ENCODE data around the gene EHMT1. TPM values are rescaled to one million over a fixed set of nuclear protein-coding genes. Genes with fewer than 3 reads are reported as not detected.

Gene EHMT1
- total and polyA plus RNA-seq, 2 of the 8 experiments (the other 6 are each of a cell fraction or from before 2014, with no cell fraction given), result 95.7 to 163 TPM

GRCh38 chr9:137827908-137828526 is 209.2 kb downstream of the EHMT1 start:
- FAIRE-seq, result no peak
- Histone ChIP-seq H2BK5ac (ENCODE audit: low read depth, low read length) (no peak overlapping the region), H3K36me3 (ENCODE audit: control insufficient read depth in 2 of 4, insufficient read depth in 4 of 4, low read length in 3 of 4) (peaks cover 4 to 26% (median 6%) of the 10 kb centered on the region in 4 experiments; a peak in 6 of 8 replicates)
- TF ChIP-seq ASH2L (IDR thresholded peaks at IDR 0.05; ENCODE audit: low read length) (no peak), JUN (IDR thresholded peaks at IDR 0.05; ENCODE audit: low read depth, low read length) (no peak)

More at GRCh38 chr9:137827908-137828526, 209.2 kb downstream of the EHMT1 start:
- H4K20me1 ChIP-seq (replicated peaks in 1 of 2; ENCODE audit: control insufficient read depth in 1 of 2, insufficient read depth in 2 of 2, low read length in 2 of 2), result peaks cover 3 to 7% of the 10 kb centered on the region in 2 experiments
- no peaks in the 10 kb centered on the region for H3K27me3 ChIP-seq (replicated peaks in 1 of 4; ENCODE audit: control insufficient read depth in 3 of 4, extremely low read depth in 1 of 4, insufficient read depth in 3 of 4, low read length in 3 of 4)
- POLR2A ChIA-PET (ENCODE audit: partially characterized antibody), result no interaction called here
- H3K79me2 ChIP-seq (ENCODE audit: control insufficient read depth in 1 of 2, insufficient read depth in 2 of 2, low read length in 2 of 2), result peaks cover 0 to 15% of the 10 kb centered on the region in 2 experiments; a peak in 1 of 4 replicates
- CTCF ChIA-PET (ENCODE audit: partially characterized antibody), result interaction anchor here (0.9 kb wide), 1 partner anchor 49 kb away, joined by 3 read pairs; no protein-coding TSS in a partner anchor
- H2AFZ ChIP-seq (ENCODE audit: low read length), result no peak overlapping the region
- no peak overlapping the region for H2BK20ac ChIP-seq (ENCODE audit: low read length)
- no peak overlapping the region for H2BK15ac ChIP-seq (ENCODE audit: low read length)
- H2BK120ac ChIP-seq (replicated peaks; ENCODE audit: low read depth, low read length), result no peak overlapping the region
- H3K79me1 ChIP-seq (ENCODE audit: low read depth, low read length), result peaks cover 8% of the 10 kb centered on the region
- no peaks in the 10 kb centered on the region for H3K4me1 ChIP-seq (replicated peaks in 1 of 4; ENCODE audit: control insufficient read depth in 3 of 4, insufficient read depth in 4 of 4, low read length in 3 of 4)
- H3K4ac ChIP-seq (replicated peaks; ENCODE audit: insufficient read length, low read depth, low read length), result no peak overlapping the region
- no peak overlapping the region for H3K27ac ChIP-seq (ENCODE audit: low read depth, low read length)
- H3K9me3 ChIP-seq (ENCODE audit: insufficient read depth in 2 of 2, low read depth in 1 of 2, low read length in 1 of 2), result no peaks in the 10 kb centered on the region; a peak in 1 of 4 replicates
- no peak overlapping the region for H3K9ac ChIP-seq (replicated peaks in 1 of 4; ENCODE audit: extremely low read depth in 1 of 4, low read depth in 3 of 4, low read length in 3 of 4)
- H4K91ac ChIP-seq (replicated peaks; ENCODE audit: insufficient read length, low read length), result no peak overlapping the region
- no peak overlapping the region for H3K4me2 ChIP-seq (ENCODE audit: insufficient read depth in 1 of 2, low read depth in 2 of 2, low read length in 2 of 2)
- H2BK12ac ChIP-seq (ENCODE audit: low read depth, low read length), result no peak overlapping the region
- H4K5ac ChIP-seq (ENCODE audit: insufficient read length, low read depth, low read length), result no peak overlapping the region
- WGBS, 2 experiments (ENCODE audit: extremely low coverage in 1 of 2, insufficient coverage in 1 of 2, insufficient read length in 1 of 2, insufficient replicate concordance in 2 of 2, low coverage in 1 of 2, low lambda C conversion rate in 2 of 2, missing lambda C conversion rate in 1 of 2), result 97% methylated on average over 20 of the region's 20 CpGs; no CpG with 5 or more reads in 1 of the 2 experiments
- H3K56ac ChIP-seq (replicated peaks; ENCODE audit: insufficient read length, low read depth, low read length), result no peak overlapping the region
- no peaks in the 10 kb centered on the region for H3K23me2 ChIP-seq (ENCODE audit: low read depth, low read length)
- H3K14ac ChIP-seq (ENCODE audit: insufficient read length), result no peak overlapping the region
- H3K18ac ChIP-seq (ENCODE audit: extremely low read depth, low read length), result no peak overlapping the region
- DNase-seq (ENCODE audit: low read depth in 1 of 2, low spot score in 2 of 2), result no peak
- no peak overlapping the region for H3K4me3 ChIP-seq (ENCODE audit: extremely low read depth in 1 of 4, insufficient read depth in 2 of 4, low read depth in 3 of 4, low read length in 4 of 4)
- no peak overlapping the region for H2AK5ac ChIP-seq (ENCODE audit: low read depth, low read length)
- H4K8ac ChIP-seq (ENCODE audit: extremely low read depth, insufficient read depth, low read length), result no peak overlapping the region
- no peak overlapping the region for H3K23ac ChIP-seq (ENCODE audit: insufficient read length)

Data from H1 (cell line).